ENCODE data around the gene VPS51.
A peak's percentile ranks its signal among the peaks of the same experiment; 100 is the strongest.

VPS51 gene

DNA sequence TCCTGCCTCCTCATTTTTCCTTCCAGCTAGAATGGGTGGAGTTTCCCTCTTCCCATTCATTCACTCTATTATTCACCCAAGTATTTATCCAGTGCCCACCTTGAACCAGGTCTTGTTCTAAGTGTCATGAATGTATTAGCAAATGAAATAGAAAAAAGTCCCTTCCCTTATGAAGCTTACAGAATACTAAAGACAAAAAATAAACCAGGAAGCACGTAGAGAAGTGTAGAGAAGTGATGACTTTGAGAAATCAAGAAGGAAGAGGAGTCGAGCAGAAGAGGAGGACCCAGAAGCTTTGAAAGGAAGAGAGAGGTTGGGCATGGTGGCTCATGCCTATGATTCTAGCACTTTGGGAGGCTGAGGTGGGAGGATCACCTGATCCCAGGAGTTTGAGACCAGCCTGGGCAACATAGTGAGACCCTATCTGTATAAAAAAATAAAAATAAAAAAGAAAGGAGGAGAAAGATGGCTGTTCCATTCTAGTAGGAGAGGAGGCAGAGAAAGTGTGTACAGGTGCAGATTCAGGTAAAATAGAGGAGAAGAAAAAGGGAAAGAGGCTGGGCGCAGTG lies 55.4 kb downstream of the VPS51 start:
- no peaks in the 10 kb centered on the region for H3K9me3 ChIP-seq (replicated peaks; ENCODE audit: insufficient read depth, low read length)
- H3K4me2 ChIP-seq (ENCODE audit: low read depth, low read length) = no peak overlapping the region
- H2AFZ ChIP-seq (ENCODE audit: low read length) = no peak overlapping the region
- H3K27me3 ChIP-seq (replicated peaks; ENCODE audit: insufficient read depth, low read length) = no peaks in the 10 kb centered on the region
- H3K9me2 ChIP-seq (replicated peaks; ENCODE audit: insufficient read depth, low read length) = no peaks in the 10 kb centered on the region
- no peaks in the 10 kb centered on the region for H3K36me3 ChIP-seq (replicated peaks; ENCODE audit: insufficient read depth, low read length)
- H3K4me1 ChIP-seq (ENCODE audit: low read length) = no peaks in the 10 kb centered on the region
- H3K79me2 ChIP-seq (ENCODE audit: low read length) = no peaks in the 10 kb centered on the region
- no peak overlapping the region for H3K4me3 ChIP-seq (ENCODE audit: low read length)
- no peaks in the 10 kb centered on the region for H3F3A ChIP-seq (ENCODE audit: insufficient read depth, low read length)
- DNase-seq = no peak
- H4K20me1 ChIP-seq (ENCODE audit: insufficient read depth, low read length) = no peaks in the 10 kb centered on the region
- no peak overlapping the region for H3K9ac ChIP-seq (ENCODE audit: low read length)
- H3K27ac ChIP-seq (ENCODE audit: low read length) = no peak overlapping the region
- TF ChIP-seq, protein P1, sequence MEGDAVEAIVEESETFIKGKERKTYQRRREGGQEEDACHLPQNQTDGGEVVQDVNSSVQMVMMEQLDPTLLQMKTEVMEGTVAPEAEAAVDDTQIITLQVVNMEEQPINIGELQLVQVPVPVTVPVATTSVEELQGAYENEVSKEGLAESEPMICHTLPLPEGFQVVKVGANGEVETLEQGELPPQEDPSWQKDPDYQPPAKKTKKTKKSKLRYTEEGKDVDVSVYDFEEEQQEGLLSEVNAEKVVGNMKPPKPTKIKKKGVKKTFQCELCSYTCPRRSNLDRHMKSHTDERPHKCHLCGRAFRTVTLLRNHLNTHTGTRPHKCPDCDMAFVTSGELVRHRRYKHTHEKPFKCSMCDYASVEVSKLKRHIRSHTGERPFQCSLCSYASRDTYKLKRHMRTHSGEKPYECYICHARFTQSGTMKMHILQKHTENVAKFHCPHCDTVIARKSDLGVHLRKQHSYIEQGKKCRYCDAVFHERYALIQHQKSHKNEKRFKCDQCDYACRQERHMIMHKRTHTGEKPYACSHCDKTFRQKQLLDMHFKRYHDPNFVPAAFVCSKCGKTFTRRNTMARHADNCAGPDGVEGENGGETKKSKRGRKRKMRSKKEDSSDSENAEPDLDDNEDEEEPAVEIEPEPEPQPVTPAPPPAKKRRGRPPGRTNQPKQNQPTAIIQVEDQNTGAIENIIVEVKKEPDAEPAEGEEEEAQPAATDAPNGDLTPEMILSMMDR (IDR thresholded peaks at IDR 0.05; ENCODE audit: low read length) = no peak
- no peak for TF ChIP-seq EZH2 (optimal IDR thresholded peaks at IDR 0.05; ENCODE audit: low read depth, low read length)
- TF ChIP-seq EZH2phosphoT487 (IDR thresholded peaks at IDR 0.05; ENCODE audit: low read length) = no peak

- TF ChIP-seq, protein P1 (IDR thresholded peaks at IDR 0.05; ENCODE audit: low read length) = no peak
- no peak for TF ChIP-seq EZH2 (optimal IDR thresholded peaks at IDR 0.05; ENCODE audit: low read depth, low read length)
- Histone ChIP-seq H4K20me1 (ENCODE audit: insufficient read depth, low read length) (no peaks in the 10 kb centered on the region), H3K4me3 (ENCODE audit: low read length) (0 out of 2 replicates have a peak overlapping the region, but pooled peaks have one; percentile 26), H3K36me3 (replicated peaks; ENCODE audit: insufficient read depth, low read length) (no peaks in the 10 kb centered on the region), H3K27ac (ENCODE audit: low read length) (no peak overlapping the region), H3K9ac (ENCODE audit: low read length) (no peak overlapping the region), H3F3A (ENCODE audit: insufficient read depth, low read length) (no peaks in the 10 kb centered on the region), H3K9me2 (replicated peaks; ENCODE audit: insufficient read depth, low read length) (no peaks in the 10 kb centered on the region), H3K27me3 (replicated peaks; ENCODE audit: insufficient read depth, low read length) (no peaks in the 10 kb centered on the region), H3K79me2 (ENCODE audit: low read length) (no peaks in the 10 kb centered on the region), H3K4me1 (ENCODE audit: low read length) (no peaks in the 10 kb centered on the region), H3K4me2 (ENCODE audit: low read depth, low read length) (peak overlapping the region; percentile 51), H3K9me3 (replicated peaks; ENCODE audit: insufficient read depth, low read length) (no peaks in the 10 kb centered on the region), H2AFZ (ENCODE audit: low read length) (peak overlapping the region; percentile 72; the same call in 1 of the 2 replicates)
- DNase-seq = peak; percentile 21
These were observed 56.1 kb downstream of the VPS51 start for GRCh38 chr11:65152122-65152521.

DNA sequence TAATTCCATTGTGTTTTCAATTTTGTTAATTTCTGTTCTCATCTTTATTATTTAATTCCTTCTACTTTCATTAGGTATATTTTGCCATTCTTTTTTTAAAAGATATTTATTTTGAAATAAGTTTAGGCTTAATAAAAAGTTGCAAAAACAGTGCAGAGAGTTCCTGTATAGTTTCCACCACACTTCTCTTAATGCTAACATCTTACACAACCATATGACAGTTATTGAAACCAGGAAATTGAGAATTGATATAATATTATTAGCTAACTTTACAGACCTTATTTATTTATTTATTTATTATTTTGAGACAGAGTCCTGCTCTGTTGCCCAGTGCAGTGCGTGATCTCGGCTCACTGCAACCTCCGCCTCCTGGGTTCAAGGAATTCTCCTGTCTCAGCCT lies 60.2 kb downstream of the VPS51 start:
- Histone ChIP-seq H3K9ac (ENCODE audit: low read length) (no peak overlapping the region), H4K20me1 (ENCODE audit: insufficient read depth, low read length) (no peaks in the 10 kb centered on the region), H3K9me2 (replicated peaks; ENCODE audit: insufficient read depth, low read length) (no peaks in the 10 kb centered on the region), H3K4me1 (ENCODE audit: low read length) (0 out of 2 replicates have a peak, but pooled peaks cover 9% of the 10 kb centered on the region), H2AFZ (ENCODE audit: low read length) (no peak overlapping the region), H3K36me3 (replicated peaks; ENCODE audit: insufficient read depth, low read length) (no peaks in the 10 kb centered on the region), H3K4me3 (ENCODE audit: low read length) (no peak overlapping the region), H3F3A (ENCODE audit: insufficient read depth, low read length) (no peaks in the 10 kb centered on the region), H3K27ac (ENCODE audit: low read length) (no peak overlapping the region), H3K27me3 (replicated peaks; ENCODE audit: insufficient read depth, low read length) (no peaks in the 10 kb centered on the region), H3K4me2 (ENCODE audit: low read depth, low read length) (no peak overlapping the region), H3K9me3 (replicated peaks; ENCODE audit: insufficient read depth, low read length) (no peaks in the 10 kb centered on the region), H3K79me2 (ENCODE audit: low read length) (no peaks in the 10 kb centered on the region)
- DNase-seq = no peak
- TF ChIP-seq EZH2 (optimal IDR thresholded peaks at IDR 0.05; ENCODE audit: low read depth, low read length) = no peak
- no peak for TF ChIP-seq EZH2phosphoT487 (IDR thresholded peaks at IDR 0.05; ENCODE audit: low read length)
- TF ChIP-seq, protein P1 (IDR thresholded peaks at IDR 0.05; ENCODE audit: low read length) = no peak

Measured in MM.1S (cell line).